Small intestine (tissue), 16 donors: ENCODE measurements around the gene TPGS2. TPM values are rescaled to one million over a fixed set of nuclear protein-coding genes. Genes with fewer than 3 reads are reported as not detected.
A peak's percentile ranks its signal among the peaks of the same experiment; 100 is the strongest.
"Not testable (repeated sequence)": the region's sequence is repeated elsewhere in the genome, so short reads cannot be mapped to it uniquely, and the experiment has no call there.

Experiments
- DNase-seq, 2 donors: peaks; one replicate each; pipeline versions ENCODE4 v3.0.0 to v3.0.0-alpha.2; 2013
- FAIRE-seq: peaks from 2 replicates; lab custom pipeline; 2012; peaks lifted over from hg19 to GRCh38; lab: Jason Lieb, UNC
- H3K27ac ChIP-seq, 3 donors: one replicate each; pipeline ENCODE4 v1.5.1; 2013; ENCODE audit warnings: low read length in 2 of 3, mild to moderate bottlenecking in 2 of 3, control low read depth in 1 of 3, inconsistent platforms in 1 of 3, low read depth in 1 of 3, moderate library complexity in 1 of 3
- H3K27me3 ChIP-seq, 3 donors: one replicate each; pipeline ENCODE4 v1.6.1; 2013; ENCODE audit warnings: low read length in 3 of 3, inconsistent platforms in 1 of 3; ENCODE audit not compliant: control insufficient read depth in 3 of 3, insufficient read depth in 3 of 3
- H3K36me3 ChIP-seq, 3 donors: one replicate each; pipeline ENCODE4 v1.6.1; 2013; ENCODE audit warnings: low read length in 3 of 3, inconsistent platforms in 1 of 3, low read depth in 1 of 3, mild to moderate bottlenecking in 1 of 3, moderate library complexity in 1 of 3; ENCODE audit not compliant: control insufficient read depth in 3 of 3, insufficient read depth in 2 of 3
- H3K4me1 ChIP-seq, 3 donors: one replicate each; pipeline ENCODE4 v1.6.1; 2013; ENCODE audit warnings: low read length in 2 of 3, inconsistent platforms in 1 of 3, low read depth in 1 of 3, mild to moderate bottlenecking in 1 of 3, moderate library complexity in 1 of 3; ENCODE audit not compliant: control insufficient read depth in 3 of 3, insufficient read depth in 2 of 3
- H3K4me3 ChIP-seq, 3 donors: one replicate each; pipeline ENCODE4 v1.5.1; 2013; ENCODE audit warnings: low read length in 3 of 3, control low read depth in 1 of 3, inconsistent platforms in 1 of 3, low read depth in 1 of 3, mild to moderate bottlenecking in 1 of 3, moderate library complexity in 1 of 3
- H3K9me3 ChIP-seq, 2 donors: one replicate each; pipeline ENCODE4 v1.6.1; 2013; ENCODE audit warnings: low read depth in 1 of 2, low read length in 1 of 2; ENCODE audit not compliant: control insufficient read depth in 2 of 2, insufficient read depth in 1 of 2
- WGBS, 3 donors: extraction: QIAGEN DNeasy Blood & Tissue Kit; methylation state at CpG; one replicate each; pipeline ENCODE4 v1.1.7; 2013; 5-methylcytosine and 5-hydroxymethylcytosine counted together
- long read RNA-seq, 10 donors: transcript quantifications; one replicate each; lab custom pipeline, GENCODE V29; 2026
- polyA plus RNA-seq, 4 donors: library from polyadenylated mRNA; stranded (reverse) in 3 of 4; unstranded in 1 of 4; fragments of 200-250 nt in 3 of 4; fragments of 120-200 nt in 1 of 4; gene quantifications; one replicate each; pipeline versions ENCODE4 v1.2.1 to v1.2.3, GENCODE V29; 2013
- donor health status: healthy with polysubstance abuse.
- donor health status: control.
- donor health status: control.
- donor health status: Bipolar disorder and iron deficiency.
- donor health status: healthy.

TPGS2 gene
- polyA plus RNA-seq = 10 to 100 TPM; 31.8 to 66.2 (median 47.3) TPM
- long read RNA-seq, donor 1 = 0 reads
- long read RNA-seq, donor 2, full-length matches to known transcripts = 2 of 2 reads
- long read RNA-seq, donor 2, partial matches to known transcripts = 0 of 2 reads
- long read RNA-seq, donor 2, other reads (novel, unspliced or antisense) = 0 of 2 reads
- long read RNA-seq, donor 3, full-length matches to known transcripts = 13 of 13 reads
- long read RNA-seq, donor 3, partial matches to known transcripts = 0 of 13 reads
- long read RNA-seq, donor 3, other reads (novel, unspliced or antisense) = 0 of 13 reads
- long read RNA-seq, donor 4, partial matches to known transcripts = 0 of 1 reads
- long read RNA-seq, donor 4, other reads (novel, unspliced or antisense) = 0 of 1 reads
- long read RNA-seq, donor 5, full-length matches to known transcripts = 7 of 7 reads
- long read RNA-seq, donor 5, partial matches to known transcripts = 0 of 7 reads
- long read RNA-seq, donor 5, other reads (novel, unspliced or antisense) = 0 of 7 reads
- long read RNA-seq, donor 6, full-length matches to known transcripts = 7 of 7 reads
- long read RNA-seq, donor 6, partial matches to known transcripts = 0 of 7 reads
- long read RNA-seq, donor 6, other reads (novel, unspliced or antisense) = 0 of 7 reads
- long read RNA-seq, donor 7, full-length matches to known transcripts = 38 of 49 reads
- long read RNA-seq, donor 7, partial matches to known transcripts = 11 of 49 reads
- long read RNA-seq, donor 7, other reads (novel, unspliced or antisense) = 0 of 49 reads
- long read RNA-seq, donor 8, full-length matches to known transcripts = 4 of 4 reads
- long read RNA-seq, donor 8, partial matches to known transcripts = 0 of 4 reads
- long read RNA-seq, donor 8, other reads (novel, unspliced or antisense) = 0 of 4 reads
- long read RNA-seq, donor 9, full-length matches to known transcripts = 5 of 5 reads
- long read RNA-seq, donor 9, partial matches to known transcripts = 0 of 5 reads
- long read RNA-seq, donor 9, other reads (novel, unspliced or antisense) = 0 of 5 reads
- long read RNA-seq, donor 10, full-length matches to known transcripts = 29 of 29 reads
- long read RNA-seq, donor 10, partial matches to known transcripts = 0 of 29 reads
- long read RNA-seq, donor 10, other reads (novel, unspliced or antisense) = 0 of 29 reads

GRCh38 chr18:36828630-36829361 lies at the start of gene TPGS2, which contains the start of gene KIAA1328:
Gene TPGS2 (minus strand): TSS chr18:36829002. CDS start chr18:36828767, 235 bp downstream.
Gene KIAA1328 (plus strand): TSS chr18:36829127. CDS start chr18:36829139, 12 bp downstream.
- no peaks in the 10 kb centered on the region for H3K36me3 ChIP-seq
- H3K27ac ChIP-seq = peak within 1 kb of the TSS; percentile 58 to 91 (median 81)
- FAIRE-seq (no peak), DNase-seq (peak; percentile 88 to 96)
- peak within 1 kb of the TSS; percentile 62 to 91 (median 73) for H3K4me3 ChIP-seq
- H3K9me3 ChIP-seq = no peaks in the 10 kb centered on the region
- H3K4me1 ChIP-seq = peaks cover 0 to 4% (median 3%) of the 10 kb centered on the region in 3 donors
- 0 to 1% (median 0%) methylated on average over 74 to 83 of the region's 83 CpGs for WGBS, 3 donors
- no peaks in the 10 kb centered on the region for H3K27me3 ChIP-seq

DNA sequence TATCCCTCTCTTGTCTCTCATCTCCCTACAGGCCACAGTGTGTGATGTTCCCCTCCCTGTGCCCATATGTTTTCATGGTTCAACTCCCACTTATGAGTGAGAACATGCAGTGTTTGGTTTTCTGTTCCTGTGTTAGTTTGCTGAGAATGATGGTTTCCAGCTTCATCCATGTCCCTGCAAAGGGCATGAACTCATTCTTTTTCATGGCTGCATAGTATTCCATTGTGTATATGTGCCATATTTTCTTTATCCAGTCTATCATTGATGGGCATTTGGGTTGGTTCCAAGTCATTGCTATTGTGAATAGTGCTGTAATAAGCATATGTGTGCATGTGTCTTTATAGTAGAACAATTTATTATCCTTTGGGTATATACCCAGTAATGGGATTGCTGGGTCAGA lies 45.0 kb upstream of the TPGS2 start:
- not testable (repeated sequence) for FAIRE-seq, H3K4me3 ChIP-seq, H3K27me3 ChIP-seq, H3K36me3 ChIP-seq, H3K4me1 ChIP-seq, DNase-seq, H3K9me3 ChIP-seq, H3K27ac ChIP-seq

- Histone ChIP-seq H3K27ac (no peak overlapping the region), H3K27me3 (no peaks in the 10 kb centered on the region), H3K4me3 (no peak overlapping the region), H3K36me3 (no peaks in the 10 kb centered on the region), H3K4me1 (no peaks in the 10 kb centered on the region), H3K9me3 (no peaks in the 10 kb centered on the region)
- no peak for DNase-seq
- no peak for FAIRE-seq
Observed at GRCh38 chr18:36872329-36872728, 43.5 kb upstream of the TPGS2 start.

DNA sequence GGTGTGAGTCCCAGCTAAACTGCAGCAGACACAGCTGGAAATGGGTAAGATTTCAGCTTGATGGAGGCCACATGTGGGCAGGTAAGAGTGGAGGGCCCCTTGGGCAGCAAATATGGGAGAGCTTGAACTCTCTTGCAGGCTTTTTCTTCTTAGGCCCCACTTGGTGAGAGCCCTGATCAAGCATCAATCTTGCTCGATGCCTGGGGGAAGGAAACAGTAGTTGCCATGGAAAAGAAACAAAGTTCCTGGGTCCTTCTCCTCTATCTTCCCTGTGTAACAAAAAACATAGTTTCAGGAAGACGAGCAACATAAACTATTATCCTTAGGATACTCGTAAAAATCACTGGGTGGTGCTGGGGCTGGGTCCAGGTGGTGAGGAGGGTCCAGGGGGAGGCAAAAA lies 43.0 kb upstream of the TPGS2 start:
- Histone ChIP-seq H3K36me3 (no peaks in the 10 kb centered on the region), H3K27me3 (no peaks in the 10 kb centered on the region), H3K9me3 (no peaks in the 10 kb centered on the region), H3K27ac (no peak overlapping the region), H3K4me1 (no peaks in the 10 kb centered on the region), H3K4me3 (no peak overlapping the region)
- DNase-seq (no peak), FAIRE-seq (no peak)
- 80 to 89% (median 87%) methylated on average over 3 of the region's 3 CpGs for WGBS, 3 donors

GRCh38 chr18:36867056-36867455 lies 38.3 kb upstream of the TPGS2 start:
- H3K4me3 ChIP-seq = no peak overlapping the region
- H3K27ac ChIP-seq = no peak overlapping the region
- H3K27me3 ChIP-seq = no peaks in the 10 kb centered on the region
- no peak for FAIRE-seq
- H3K36me3 ChIP-seq = no peaks in the 10 kb centered on the region
- 90 to 100% (median 93%) methylated on average over 1 of the region's 1 CpG for WGBS, 3 donors
- no peaks in the 10 kb centered on the region for H3K4me1 ChIP-seq
- H3K9me3 ChIP-seq = no peaks in the 10 kb centered on the region
- no peak for DNase-seq

DNA sequence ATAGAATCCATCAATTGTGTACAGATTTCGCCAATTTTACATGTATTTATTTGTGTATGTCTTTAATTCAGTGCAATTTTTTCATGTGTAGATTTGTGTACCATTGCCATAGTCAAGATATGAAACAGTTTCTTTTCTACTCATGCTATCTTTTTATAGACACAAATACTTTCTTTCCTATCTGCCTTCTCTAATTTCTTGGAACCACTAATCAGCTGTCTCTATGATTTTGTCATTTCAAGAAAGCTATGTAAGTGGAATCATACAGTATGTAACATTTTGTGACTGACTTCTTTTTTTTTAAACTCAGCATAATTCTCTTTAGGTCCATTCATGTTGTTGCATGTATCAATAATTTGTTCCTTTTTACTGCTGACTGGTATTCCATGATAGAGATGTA lies 33.4 kb upstream of the TPGS2 start:
- H3K36me3 ChIP-seq = peaks cover 0 to 3% (median 0%) of the 10 kb centered on the region in 3 donors
- DNase-seq = no peak
- H3K27ac ChIP-seq = no peak overlapping the region
- no peaks in the 10 kb centered on the region for H3K27me3 ChIP-seq
- no peaks in the 10 kb centered on the region for H3K4me1 ChIP-seq
- H3K4me3 ChIP-seq = no peak overlapping the region
- WGBS, 3 donors = 92 to 97% (median 93%) methylated on average over 1 of the region's 1 CpG
- no peaks in the 10 kb centered on the region for H3K9me3 ChIP-seq
- no peak for FAIRE-seq

DNA sequence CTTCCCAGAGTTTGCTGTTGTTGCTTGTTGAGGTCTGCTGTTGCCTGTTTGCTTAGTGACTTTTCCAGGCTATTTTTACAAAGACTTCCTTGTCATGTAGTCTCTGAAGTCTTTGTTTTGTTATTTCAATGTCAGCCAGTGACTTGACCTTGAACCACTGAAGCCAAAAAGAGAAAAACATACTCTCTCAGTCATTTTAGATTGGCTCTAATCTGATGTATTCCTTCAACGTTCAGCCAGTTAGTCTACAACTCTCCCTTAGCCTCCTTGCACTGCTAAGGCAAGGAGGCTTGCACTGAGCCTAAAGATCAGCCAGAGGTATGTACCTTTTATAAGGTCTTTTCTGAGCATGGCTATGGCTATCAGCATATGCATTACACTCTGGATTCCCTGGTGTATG lies 28.0 kb upstream of the TPGS2 start:
- FAIRE-seq (no peak), DNase-seq (no peak)
- Histone ChIP-seq H3K27me3 (no peaks in the 10 kb centered on the region), H3K4me1 (no peaks in the 10 kb centered on the region), H3K9me3 (peaks cover 0 to 3% of the 10 kb centered on the region in 2 donors), H3K27ac (no peak overlapping the region), H3K36me3 (peaks cover 0 to 3% (median 0%) of the 10 kb centered on the region in 3 donors), H3K4me3 (no peak overlapping the region)
- 17 to 40% (median 32%) methylated on average over 1 of the region's 1 CpG for WGBS, 3 donors
